GM18520 (cell line): ENCODE results near the gene PSG1.
"Not testable (repeated sequence)": the region's sequence is repeated elsewhere in the genome, so short reads cannot be mapped to it uniquely, and the experiment has no call there.

ENCODE experiments used
- ATAC-seq: cut with Tn5 transposase; IDR thresholded peaks from one replicate; pipeline ENCODE4 v1.9.1; 2021; ENCODE audit not compliant: unreplicated experiment

The PSG1 gene

GRCh38 chr19:42882010-42882409 is 2.5 kb upstream of the PSG1 start:
- ATAC-seq, result not testable (repeated sequence)

GRCh38 chr19:42881279-42881678 is 1.8 kb upstream of the PSG1 start:
- ATAC-seq, result not testable (repeated sequence)

GRCh38 chr19:42880621-42881020 is 1.1 kb upstream of the PSG1 start:
- ATAC-seq, result not testable (repeated sequence)

GRCh38 chr19:42876596-42876995 is 2.9 kb downstream of the PSG1 start:
- ATAC-seq, result not testable (repeated sequence)

GRCh38 chr19:42875881-42876280 is 3.6 kb downstream of the PSG1 start:
- ATAC-seq, result not testable (repeated sequence)

GRCh38 chr19:42874901-42875813 is 4.4 kb downstream of the PSG1 start:
- ATAC-seq, result not testable (repeated sequence)

- ATAC-seq, result not testable (repeated sequence)
Measured at GRCh38 chr19:42874136-42874535, 5.4 kb downstream of the PSG1 start.

- no peak for ATAC-seq
Measured at GRCh38 chr19:42872608-42873007, 6.9 kb downstream of the PSG1 start.

- no peak for ATAC-seq
Measured at GRCh38 chr19:42857544-42857867, 22.0 kb downstream of the PSG1 start.

GRCh38 chr19:42856866-42857543 is 22.5 kb downstream of the PSG1 start:
- ATAC-seq, result not testable (repeated sequence)

- not testable (repeated sequence) for ATAC-seq
Measured at GRCh38 chr19:42854745-42855144, 24.8 kb downstream of the PSG1 start.

GRCh38 chr19:42853231-42853630 is 26.3 kb downstream of the PSG1 start:
- not testable (repeated sequence) for ATAC-seq

- not testable (repeated sequence) for ATAC-seq
Measured at GRCh38 chr19:42852821-42853220, 26.7 kb downstream of the PSG1 start.

GRCh38 chr19:42851718-42852280 is 27.7 kb downstream of the PSG1 start:
- ATAC-seq, result not testable (repeated sequence)

GRCh38 chr19:42850981-42851717 is 28.4 kb downstream of the PSG1 start:
- no peak for ATAC-seq

GRCh38 chr19:42846597-42846996 is 32.9 kb downstream of the PSG1 start:
- no peak for ATAC-seq

- not testable (repeated sequence) for ATAC-seq
Measured at GRCh38 chr19:42843631-42844030, 35.9 kb downstream of the PSG1 start.

GRCh38 chr19:42832746-42833442 is 46.6 kb downstream of the PSG1 start:
- not testable (repeated sequence) for ATAC-seq

- not testable (repeated sequence) for ATAC-seq
Measured at GRCh38 chr19:42832023-42832680, 47.4 kb downstream of the PSG1 start.
